ENCODE measurements around the gene CACNA1G. TPM values are rescaled to one million over a fixed set of nuclear protein-coding genes. Genes with fewer than 3 reads are reported as not detected.

Gene CACNA1G
- total and polyA plus RNA-seq, 4 donors: under 0.01 to 0.14 (median 0.01) TPM; not detected in 1

GRCh38 chr17:50579399-50579798 is 18.9 kb downstream of the CACNA1G start:
- WGBS: 92% methylated on average over 7 of the region's 7 CpGs
- H3K4me3 ChIP-seq (ENCODE audit: low read depth in 1 of 3, low read length in 3 of 3): no peak overlapping the region

GRCh38 chr17:50580646-50581045 is 20.1 kb downstream of the CACNA1G start:
- 97% methylated on average over 9 of the region's 9 CpGs for WGBS
- H3K27me3 ChIP-seq (ENCODE audit: control insufficient read depth in 4 of 4, insufficient read depth in 4 of 4, low read length in 3 of 4): no peaks in the 10 kb centered on the region
- H3K36me3 ChIP-seq (ENCODE audit: control insufficient read depth in 4 of 4, insufficient read depth in 3 of 4, low read depth in 1 of 4, low read length in 3 of 4): no peaks in the 10 kb centered on the region
- no peak overlapping the region for H3K9ac ChIP-seq (ENCODE audit: low read depth in 1 of 2, low read length in 2 of 2)
- H3K27ac ChIP-seq (ENCODE audit: low read depth in 1 of 2, low read length in 2 of 2): no peak overlapping the region
- no peaks in the 10 kb centered on the region for H3K9me3 ChIP-seq (ENCODE audit: control insufficient read depth in 4 of 4, low read length in 3 of 4)
- H3K4me1 ChIP-seq (ENCODE audit: control insufficient read depth in 4 of 4, insufficient read depth in 4 of 4, low read length in 3 of 4): no peaks in the 10 kb centered on the region
- no peak for DNase-seq (ENCODE audit: low spot score)
- H3K4me3 ChIP-seq (ENCODE audit: low read depth in 1 of 3, low read length in 3 of 3): no peak overlapping the region
- TF ChIP-seq MAX (IDR thresholded peaks at IDR 0.05) (no peak), HNF4A (conservative IDR thresholded peaks at IDR 0.05) (no peak), FOXA2 (IDR thresholded peaks at IDR 0.05) (no peak), FOXA1 (IDR thresholded peaks at IDR 0.05) (no peak), TAF1 (conservative IDR thresholded peaks at IDR 0.05) (no peak), RAD21 (IDR thresholded peaks at IDR 0.05) (no peak), EGR1 (IDR thresholded peaks at IDR 0.05; ENCODE audit: low read depth in 2 of 2) (no peak), RXRA (IDR thresholded peaks at IDR 0.05) (no peak), REST (IDR thresholded peaks at IDR 0.05) (no peak), SP1 (IDR thresholded peaks at IDR 0.05) (no peak), ZBTB33 (IDR thresholded peaks at IDR 0.05) (no peak)

More at GRCh38 chr17:50579399-50579798, 18.9 kb downstream of the CACNA1G start:
- TF ChIP-seq CTCF (IDR thresholded peaks at IDR 0.05; ENCODE audit: low read depth, low read length, missing input control): no peak
- TF ChIP-seq EGR1 (IDR thresholded peaks at IDR 0.05; ENCODE audit: low read depth in 2 of 2): no peak
- no peak for TF ChIP-seq HNF4A (conservative IDR thresholded peaks at IDR 0.05)
- no peak for TF ChIP-seq ATF3 (IDR thresholded peaks at IDR 0.05)
- no peak for TF ChIP-seq RXRA (IDR thresholded peaks at IDR 0.05)
- TF ChIP-seq JUND (IDR thresholded peaks at IDR 0.05): no peak
- no peak for TF ChIP-seq SP1 (IDR thresholded peaks at IDR 0.05)
- TF ChIP-seq RAD21 (IDR thresholded peaks at IDR 0.05): no peak
- TF ChIP-seq TAF1 (conservative IDR thresholded peaks at IDR 0.05): no peak
- no peak for TF ChIP-seq ZBTB33 (IDR thresholded peaks at IDR 0.05)
- TF ChIP-seq GABPA (IDR thresholded peaks at IDR 0.05 in 1 of 2, conservative IDR thresholded peaks at IDR 0.05 in 1 of 2): no peak
- TF ChIP-seq FOXA2 (IDR thresholded peaks at IDR 0.05): no peak
- TF ChIP-seq MAX (IDR thresholded peaks at IDR 0.05): no peak
- TF ChIP-seq FOXA1 (IDR thresholded peaks at IDR 0.05): no peak
- H3K27ac ChIP-seq (ENCODE audit: low read depth in 1 of 2, low read length in 2 of 2): no peak overlapping the region
- H3K9me3 ChIP-seq (ENCODE audit: control insufficient read depth in 4 of 4, low read length in 3 of 4): no peaks in the 10 kb centered on the region
- no peaks in the 10 kb centered on the region for H3K27me3 ChIP-seq (ENCODE audit: control insufficient read depth in 4 of 4, insufficient read depth in 4 of 4, low read length in 3 of 4)
- no peak for DNase-seq (ENCODE audit: low spot score)
- H3K36me3 ChIP-seq (ENCODE audit: control insufficient read depth in 4 of 4, insufficient read depth in 3 of 4, low read depth in 1 of 4, low read length in 3 of 4): no peaks in the 10 kb centered on the region
- no peak overlapping the region for H3K9ac ChIP-seq (ENCODE audit: low read depth in 1 of 2, low read length in 2 of 2)
- no peaks in the 10 kb centered on the region for H3K4me1 ChIP-seq (ENCODE audit: control insufficient read depth in 4 of 4, insufficient read depth in 4 of 4, low read length in 3 of 4)

Measured in liver (tissue), 9 donors.